ENCODE results near the gene SORBS1. TPM values are rescaled to one million over a fixed set of nuclear protein-coding genes. Genes with fewer than 3 reads are reported as not detected.

The SORBS1 gene
- polyA plus RNA-seq, 1 donor from 2014 or later, result 39.5 TPM

- H3K27me3 ChIP-seq (ENCODE audit: insufficient read depth, low read depth, low read length), result no peaks in the 10 kb centered on the region
- TF ChIP-seq, protein P1, sequence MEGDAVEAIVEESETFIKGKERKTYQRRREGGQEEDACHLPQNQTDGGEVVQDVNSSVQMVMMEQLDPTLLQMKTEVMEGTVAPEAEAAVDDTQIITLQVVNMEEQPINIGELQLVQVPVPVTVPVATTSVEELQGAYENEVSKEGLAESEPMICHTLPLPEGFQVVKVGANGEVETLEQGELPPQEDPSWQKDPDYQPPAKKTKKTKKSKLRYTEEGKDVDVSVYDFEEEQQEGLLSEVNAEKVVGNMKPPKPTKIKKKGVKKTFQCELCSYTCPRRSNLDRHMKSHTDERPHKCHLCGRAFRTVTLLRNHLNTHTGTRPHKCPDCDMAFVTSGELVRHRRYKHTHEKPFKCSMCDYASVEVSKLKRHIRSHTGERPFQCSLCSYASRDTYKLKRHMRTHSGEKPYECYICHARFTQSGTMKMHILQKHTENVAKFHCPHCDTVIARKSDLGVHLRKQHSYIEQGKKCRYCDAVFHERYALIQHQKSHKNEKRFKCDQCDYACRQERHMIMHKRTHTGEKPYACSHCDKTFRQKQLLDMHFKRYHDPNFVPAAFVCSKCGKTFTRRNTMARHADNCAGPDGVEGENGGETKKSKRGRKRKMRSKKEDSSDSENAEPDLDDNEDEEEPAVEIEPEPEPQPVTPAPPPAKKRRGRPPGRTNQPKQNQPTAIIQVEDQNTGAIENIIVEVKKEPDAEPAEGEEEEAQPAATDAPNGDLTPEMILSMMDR (IDR thresholded peaks at IDR 0.05; ENCODE audit: poor library complexity, severe bottlenecking), result no peak
- TF ChIP-seq EZH2 (IDR thresholded peaks at IDR 0.05; ENCODE audit: borderline replicate concordance, insufficient read depth, low read length, poor library complexity, severe bottlenecking), result no peak
- no peak for TF ChIP-seq MXI1 (conservative IDR thresholded peaks at IDR 0.05; ENCODE audit: poor library complexity, severe bottlenecking)
- no peak for TF ChIP-seq EP300 (conservative IDR thresholded peaks at IDR 0.05; ENCODE audit: poor library complexity, severe bottlenecking)
- no peak for TF ChIP-seq RAD21 (conservative IDR thresholded peaks at IDR 0.05)
- no peak for TF ChIP-seq SMC3 (conservative IDR thresholded peaks at IDR 0.05; ENCODE audit: poor library complexity)
- TF ChIP-seq, protein P2, sequence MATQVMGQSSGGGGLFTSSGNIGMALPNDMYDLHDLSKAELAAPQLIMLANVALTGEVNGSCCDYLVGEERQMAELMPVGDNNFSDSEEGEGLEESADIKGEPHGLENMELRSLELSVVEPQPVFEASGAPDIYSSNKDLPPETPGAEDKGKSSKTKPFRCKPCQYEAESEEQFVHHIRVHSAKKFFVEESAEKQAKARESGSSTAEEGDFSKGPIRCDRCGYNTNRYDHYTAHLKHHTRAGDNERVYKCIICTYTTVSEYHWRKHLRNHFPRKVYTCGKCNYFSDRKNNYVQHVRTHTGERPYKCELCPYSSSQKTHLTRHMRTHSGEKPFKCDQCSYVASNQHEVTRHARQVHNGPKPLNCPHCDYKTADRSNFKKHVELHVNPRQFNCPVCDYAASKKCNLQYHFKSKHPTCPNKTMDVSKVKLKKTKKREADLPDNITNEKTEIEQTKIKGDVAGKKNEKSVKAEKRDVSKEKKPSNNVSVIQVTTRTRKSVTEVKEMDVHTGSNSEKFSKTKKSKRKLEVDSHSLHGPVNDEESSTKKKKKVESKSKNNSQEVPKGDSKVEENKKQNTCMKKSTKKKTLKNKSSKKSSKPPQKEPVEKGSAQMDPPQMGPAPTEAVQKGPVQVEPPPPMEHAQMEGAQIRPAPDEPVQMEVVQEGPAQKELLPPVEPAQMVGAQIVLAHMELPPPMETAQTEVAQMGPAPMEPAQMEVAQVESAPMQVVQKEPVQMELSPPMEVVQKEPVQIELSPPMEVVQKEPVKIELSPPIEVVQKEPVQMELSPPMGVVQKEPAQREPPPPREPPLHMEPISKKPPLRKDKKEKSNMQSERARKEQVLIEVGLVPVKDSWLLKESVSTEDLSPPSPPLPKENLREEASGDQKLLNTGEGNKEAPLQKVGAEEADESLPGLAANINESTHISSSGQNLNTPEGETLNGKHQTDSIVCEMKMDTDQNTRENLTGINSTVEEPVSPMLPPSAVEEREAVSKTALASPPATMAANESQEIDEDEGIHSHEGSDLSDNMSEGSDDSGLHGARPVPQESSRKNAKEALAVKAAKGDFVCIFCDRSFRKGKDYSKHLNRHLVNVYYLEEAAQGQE (IDR thresholded peaks at IDR 0.05; ENCODE audit: borderline replicate concordance), result no peak
- TF ChIP-seq POLR2AphosphoS5 (IDR thresholded peaks at IDR 0.05), result no peak
- no peak for TF ChIP-seq TAF1 (IDR thresholded peaks at IDR 0.05; ENCODE audit: low read depth)
- H3K9me3 ChIP-seq (ENCODE audit: low read length), result no peaks in the 10 kb centered on the region
- no peaks in the 10 kb centered on the region for H3K9me2 ChIP-seq (ENCODE audit: insufficient read depth, low read length)
- H2AFZ ChIP-seq (ENCODE audit: low read depth, low read length), result no peak overlapping the region
- no peak overlapping the region for H3K9ac ChIP-seq (ENCODE audit: low read length)
- H4K20me1 ChIP-seq (ENCODE audit: insufficient read depth), result no peaks in the 10 kb centered on the region
- no peaks in the 10 kb centered on the region for H3K79me2 ChIP-seq (replicated peaks; ENCODE audit: insufficient read depth, low read length)
- no peak overlapping the region for H3K4me2 ChIP-seq (ENCODE audit: low read length)
- H3F3A ChIP-seq (ENCODE audit: insufficient read depth, low read length, poor library complexity, severe bottlenecking), result no peaks in the 10 kb centered on the region
- no peaks in the 10 kb centered on the region for H3K36me3 ChIP-seq (ENCODE audit: insufficient read depth, low read length)
- H3K27ac ChIP-seq (ENCODE audit: low read length), result no peak overlapping the region
- H3K4me3 ChIP-seq (ENCODE audit: low read length), result no peak overlapping the region
Measured at GRCh38 chr10:95261926-95262325, 299.2 kb downstream of the SORBS1 start.

Other genes starting within 250 kb of the SORBS1 start
- 45.7 and 59.1 TPM in 2 replicates for gene ALDH18A1, start 95.3 kb upstream of the SORBS1 start, polyA plus RNA-seq
- gene TCTN3, start 132.6 kb upstream of the SORBS1 start, polyA plus RNA-seq, result 16.3 and 22.2 TPM in 2 replicates
- gene ENTPD1, start 194.8 kb upstream of the SORBS1 start, polyA plus RNA-seq, result 0.14 and 0.57 TPM in 2 replicates

Data from neural cell (in vitro differentiated cells).